ENCODE data around the gene MTO1.
"Not testable (repeated sequence)": the region's sequence is repeated elsewhere in the genome, so short reads cannot be mapped to it uniquely, and the experiment has no call there.

The MTO1 gene

GRCh38 chr6:73461537-73462350 lies at the start of gene MTO1:
MTO1 (plus strand) TSS chr6:73461737; CDS start chr6:73461855, 118 bp downstream.
- peak; percentile 73 for DNase-seq (ENCODE audit: low read depth)

GRCh38 chr6:73413102-73413501 lies 48.4 kb upstream of the MTO1 start:
- no peak for DNase-seq (ENCODE audit: low read depth)

GRCh38 chr6:73418081-73418741 lies 43.3 kb upstream of the MTO1 start:
- DNase-seq (ENCODE audit: low read depth), result no peak

GRCh38 chr6:73421534-73421933 lies 40.0 kb upstream of the MTO1 start:
- DNase-seq (ENCODE audit: low read depth), result no peak

GRCh38 chr6:73435236-73435635 lies 26.3 kb upstream of the MTO1 start:
- no peak for DNase-seq (ENCODE audit: low read depth)

- no peak for DNase-seq (ENCODE audit: low read depth)
Measured at GRCh38 chr6:73443555-73443954, 18.0 kb upstream of the MTO1 start.

- peak; percentile 44 for DNase-seq (ENCODE audit: low read depth)
Measured at GRCh38 chr6:73451223-73452106, 10.1 kb upstream of the MTO1 start.

GRCh38 chr6:73452107-73452461 lies 9.5 kb upstream of the MTO1 start, which contains the start of gene CGAS:
CGAS (minus strand) TSS chr6:73452297; CDS start chr6:73452181, 116 bp downstream.
- DNase-seq (ENCODE audit: low read depth), result peak; percentile 74

GRCh38 chr6:73455865-73456629 lies 5.5 kb upstream of the MTO1 start:
- no peak for DNase-seq (ENCODE audit: low read depth)

- DNase-seq (ENCODE audit: low read depth), result not testable (repeated sequence)
Measured at GRCh38 chr6:73459474-73459873, 2.1 kb upstream of the MTO1 start.

- no peak for DNase-seq (ENCODE audit: low read depth)
Measured at GRCh38 chr6:73460056-73460455, 1.5 kb upstream of the MTO1 start.

- DNase-seq (ENCODE audit: low read depth), result no peak
Measured at GRCh38 chr6:73471686-73472290, 10.3 kb downstream of the MTO1 start.

- no peak for DNase-seq (ENCODE audit: low read depth)
Measured at GRCh38 chr6:73476723-73477122, 15.2 kb downstream of the MTO1 start.

GRCh38 chr6:73477407-73477806 lies 15.9 kb downstream of the MTO1 start:
- no peak for DNase-seq (ENCODE audit: low read depth)

GRCh38 chr6:73481969-73482368 lies 20.4 kb downstream of the MTO1 start:
- DNase-seq (ENCODE audit: low read depth), result no peak

- DNase-seq (ENCODE audit: low read depth), result no peak
Measured at GRCh38 chr6:73484438-73484837, 22.9 kb downstream of the MTO1 start.

- DNase-seq (ENCODE audit: low read depth), result no peak
Measured at GRCh38 chr6:73487473-73487872, 25.9 kb downstream of the MTO1 start.

- DNase-seq (ENCODE audit: low read depth), result no peak
Measured at GRCh38 chr6:73491377-73491776, 29.8 kb downstream of the MTO1 start.

GRCh38 chr6:73497915-73498314 lies 36.4 kb downstream of the MTO1 start:
- no peak for DNase-seq (ENCODE audit: low read depth)

- DNase-seq (ENCODE audit: low read depth), result no peak
Measured at GRCh38 chr6:73503027-73503772, 41.7 kb downstream of the MTO1 start.

GRCh38 chr6:73504160-73504559 lies 42.6 kb downstream of the MTO1 start:
- DNase-seq (ENCODE audit: low read depth), result no peak
